HG03469 (cell line): Measurements from ENCODE around the gene LIN7A.

Source experiments
- ATAC-seq: cut with Tn5 transposase; IDR thresholded peaks from one replicate; pipeline ENCODE4 v1.9.1; 2021; ENCODE audit warnings: mild to moderate bottlenecking, moderate library complexity, moderate number of reproducible peaks; ENCODE audit not compliant: unreplicated experiment

Gene LIN7A

GRCh38 chr12:80766210-80766609 is 171.5 kb downstream of the LIN7A start:
- ATAC-seq: no peak

- peak; percentile 41 for ATAC-seq
Observed at GRCh38 chr12:80763874-80764273, 173.9 kb downstream of the LIN7A start.

- no peak for ATAC-seq
Observed at GRCh38 chr12:80761838-80762237, 175.9 kb downstream of the LIN7A start.

- peak; percentile 96 for ATAC-seq
Observed at GRCh38 chr12:80756875-80757274, 180.9 kb downstream of the LIN7A start.

GRCh38 chr12:80754274-80754673 is 183.5 kb downstream of the LIN7A start:
- no peak for ATAC-seq

GRCh38 chr12:80752464-80752863 is 185.3 kb downstream of the LIN7A start:
- no peak for ATAC-seq

GRCh38 chr12:80749456-80749855 is 188.3 kb downstream of the LIN7A start:
- no peak for ATAC-seq

- no peak for ATAC-seq
Observed at GRCh38 chr12:80747800-80748199, 189.9 kb downstream of the LIN7A start.

- no peak for ATAC-seq
Observed at GRCh38 chr12:80745851-80746505, 191.8 kb downstream of the LIN7A start.
